IMR-90 (cell line): ENCODE measurements around the gene SNX7. TPM values are rescaled to one million over a fixed set of nuclear protein-coding genes. Genes with fewer than 3 reads are reported as not detected.

Experiments used
- ATAC-seq: fragments of 200-7000 bp; cut with Tn5 transposase; 2 replicates; pipeline ENCODE4 v1.9.1; 2020; ENCODE audit warnings: low read depth, mild to moderate bottlenecking, moderate library complexity
- BruUV-seq: library from RNA; stranded (reverse); fragments of 400-500 nt; replicated peaks from 2 replicates; lab custom pipeline; 2021; lab: Mats Ljungman, UMichigan
- CTCF ChIA-PET: fragments of 300-600 bp; formaldehyde crosslinking; extraction: SDS; loops from one replicate; lab custom pipeline; 2021; ENCODE audit warnings: antibody characterized with exemption; lab: Yijun Ruan, JAX
- POLR2A ChIA-PET: fragments of 300-600 bp; sonication (Branson Sonifier 250); formaldehyde crosslinking; loops from one replicate; lab custom pipeline; 2022; ENCODE audit warnings: antibody characterized with exemption; ENCODE audit not compliant: unreplicated experiment; lab: Charles Lee
- DNase-seq: peaks from one replicate; pipeline ENCODE4 v3.0.0; 2013
- H2AFZ ChIP-seq: replicated peaks from 2 replicates; pipeline ENCODE3; 2013; ENCODE audit warnings: low read length, mild to moderate bottlenecking; ENCODE audit not compliant: poor library complexity
- H2AK5ac ChIP-seq: 2 replicates; pipeline ENCODE4 v1.6.1; 2013; ENCODE audit warnings: low read depth, low read length, inconsistent platforms
- H2AK9ac ChIP-seq: replicated peaks from 2 replicates; pipeline ENCODE3; 2013; ENCODE audit warnings: mild to moderate bottlenecking, low read depth, low read length, moderate library complexity; ENCODE audit not compliant: poor library complexity
- H2BK120ac ChIP-seq: 2 replicates; pipeline ENCODE4 v1.6.1; 2013; ENCODE audit warnings: low read depth, low read length, inconsistent platforms
- H2BK15ac ChIP-seq: 3 replicates; pipeline ENCODE4 v1.6.1; 2013; ENCODE audit warnings: low read depth, low read length, inconsistent platforms
- H2BK20ac ChIP-seq: 2 replicates; pipeline ENCODE4 v1.6.1; 2013; ENCODE audit warnings: low read depth, mild to moderate bottlenecking, inconsistent platforms, low read length, moderate library complexity
- H2BK5ac ChIP-seq: 2 replicates; pipeline ENCODE4 v1.6.1; 2013; ENCODE audit warnings: mild to moderate bottlenecking, low read depth, low read length, inconsistent platforms; ENCODE audit not compliant: poor library complexity, severe bottlenecking
- H3K14ac ChIP-seq: replicated peaks from 2 replicates; pipeline ENCODE4 v1.6.1; 2013; ENCODE audit warnings: low read depth, low read length, inconsistent platforms
- H3K18ac ChIP-seq: 2 replicates; pipeline ENCODE4 v1.6.1; 2013; ENCODE audit warnings: low read depth, low read length, control low read depth
- H3K23ac ChIP-seq: 2 replicates; pipeline ENCODE4 v1.6.1; 2013; ENCODE audit warnings: low read depth, low read length, inconsistent platforms
- H3K27ac ChIP-seq: 2 replicates; pipeline ENCODE4 v1.5.1; 2013; ENCODE audit warnings: mild to moderate bottlenecking, control low read depth, low read length; ENCODE audit not compliant: insufficient read depth
- H3K27me3 ChIP-seq: 2 replicates; pipeline ENCODE4 v1.6.1; 2013; ENCODE audit warnings: low read length; ENCODE audit not compliant: control insufficient read depth, insufficient read depth
- H3K36me3 ChIP-seq: 2 replicates; pipeline ENCODE4 v1.6.1; 2013; ENCODE audit warnings: low read length, mixed read lengths; ENCODE audit not compliant: control insufficient read depth, insufficient read depth
- H3K4ac ChIP-seq: 2 replicates; pipeline ENCODE4 v1.6.1; 2013; ENCODE audit warnings: low read depth, low read length, inconsistent platforms
- H3K4me1 ChIP-seq: 2 replicates; pipeline ENCODE4 v1.6.1; 2013; ENCODE audit warnings: low read length, mixed read lengths; ENCODE audit not compliant: control insufficient read depth, insufficient read depth
- H3K4me2 ChIP-seq: 2 replicates; pipeline ENCODE4 v1.6.1; 2013; ENCODE audit warnings: low read depth, mild to moderate bottlenecking, control low read depth, low read length, moderate library complexity
- H3K4me3 ChIP-seq: 2 replicates; pipeline ENCODE4 v1.5.1; 2013; ENCODE audit warnings: low read depth, mild to moderate bottlenecking, control low read depth, low read length, moderate library complexity; ENCODE audit not compliant: insufficient read depth
- H3K56ac ChIP-seq: 2 replicates; pipeline ENCODE4 v1.6.1; 2013; ENCODE audit warnings: low read length, inconsistent platforms; ENCODE audit not compliant: insufficient read depth; ENCODE audit errors: extremely low read depth
- H3K79me1 ChIP-seq, 2 experiments: 2 replicates each; pipeline ENCODE4 v1.6.1; 2013; ENCODE audit warnings: low read length in 2 of 2, inconsistent platforms in 1 of 2, low read depth in 1 of 2
- H3K9ac ChIP-seq: 2 replicates; pipeline ENCODE4 v1.6.1; 2013; ENCODE audit warnings: low read depth, low read length, control low read depth
- H3K9me1 ChIP-seq: 2 replicates; pipeline ENCODE4 v1.6.1; 2013; ENCODE audit warnings: low read length, inconsistent platforms; ENCODE audit not compliant: insufficient read depth
- H3K9me3 ChIP-seq: 2 replicates; pipeline ENCODE4 v1.6.1; 2013; ENCODE audit warnings: low read length; ENCODE audit not compliant: control insufficient read depth, insufficient read depth
- H4K20me1 ChIP-seq: 2 replicates; pipeline ENCODE4 v1.6.1; 2013; ENCODE audit warnings: low read length, inconsistent platforms; ENCODE audit not compliant: insufficient read depth
- H4K5ac ChIP-seq: 2 replicates; pipeline ENCODE4 v1.6.1; 2013; ENCODE audit warnings: mild to moderate bottlenecking, low read depth, low read length, control low read depth
- H4K8ac ChIP-seq, 2 experiments: 2 replicates each; pipeline ENCODE4 v1.6.1; 2013; ENCODE audit warnings: low read depth in 2 of 2, low read length in 2 of 2, control low read depth in 1 of 2, inconsistent platforms in 1 of 2
- H4K91ac ChIP-seq: 2 replicates; pipeline ENCODE4 v1.6.1; 2013; ENCODE audit warnings: low read depth, low read length, inconsistent platforms; ENCODE audit not compliant: insufficient read depth
- CEBPB ChIP-seq: IDR thresholded peaks from 2 replicates; pipeline ENCODE4 v1.6.1; 2012; ENCODE audit warnings: low read depth, low read length, improper control_type of control experiment
- CHD1 ChIP-seq: IDR thresholded peaks from 2 replicates; pipeline ENCODE4 v1.6.1; 2012; ENCODE audit warnings: low read depth, low read length, improper control_type of control experiment
- MAFK ChIP-seq: IDR thresholded peaks from 2 replicates; pipeline ENCODE4 v1.6.1; 2012; ENCODE audit warnings: low read depth, low read length, improper control_type of control experiment
- MXI1 ChIP-seq: IDR thresholded peaks from 2 replicates; pipeline ENCODE4 v1.6.1; 2012; ENCODE audit warnings: low read depth, mild to moderate bottlenecking, low read length, moderate library complexity, borderline replicate concordance
- NFE2L2 ChIP-seq: fragments of 150-350 bp; IDR thresholded peaks from 2 replicates; pipeline ENCODE4 v1.6.1; 2016; ENCODE audit warnings: low read depth, mild to moderate bottlenecking, low read length
- POLR2A ChIP-seq: IDR thresholded peaks from 2 replicates; pipeline ENCODE4 v1.6.1; 2012; ENCODE audit warnings: mild to moderate bottlenecking, low read depth, low read length
- RAD21 ChIP-seq: IDR thresholded peaks from 2 replicates; pipeline ENCODE4 v1.6.1; 2012; ENCODE audit warnings: low read length, improper control_type of control experiment
- RCOR1 ChIP-seq: IDR thresholded peaks from 2 replicates; pipeline ENCODE4 v1.6.1; 2012; ENCODE audit warnings: mild to moderate bottlenecking, low read length, improper control_type of control experiment; ENCODE audit not compliant: insufficient replicate concordance
- RFX5 ChIP-seq: IDR thresholded peaks from 2 replicates; pipeline ENCODE4 v1.8.0; 2012; ENCODE audit warnings: low read depth, mild to moderate bottlenecking, low read length, moderate library complexity
- SMC3 ChIP-seq: fragments of 150-350 bp; IDR thresholded peaks from 2 replicates; pipeline ENCODE4 v1.6.1; 2016; ENCODE audit warnings: low read depth, mild to moderate bottlenecking, antibody characterized with exemption, low read length, moderate library complexity
- WGBS, 2 experiments: methylation state at CpG; one replicate each; pipeline versions ENCODE4 v1.1.5 to v1.1.7; 2013; ENCODE audit warnings: missing lambda C conversion rate in 2 of 2; ENCODE audit not compliant: insufficient read length in 1 of 2; ENCODE audit errors: extremely low coverage in 2 of 2; 5-methylcytosine and 5-hydroxymethylcytosine counted together
- dilution Hi-C: fragments of 300-500 bp; cut with HindIII; formaldehyde crosslinking; loops from one replicate; pipeline ENCODE4 v1.14.3; 2018; ENCODE audit warnings: low sequenced_read_pairs; ENCODE audit not compliant: unreplicated experiment
- in situ Hi-C: fragments of 300-500 bp; cut with MboI; formaldehyde crosslinking; loops from 3 replicates; pipeline ENCODE4 v1.14.3; 2019; ENCODE audit warnings: low sequenced_read_pairs, inconsistent platforms, mixed read lengths
- intact Hi-C: fragments of 100-400 bp; cut with micrococcal nuclease; formaldehyde crosslinking; loops from 2 replicates; pipeline ENCODE4 v1.10.0; 2022
- polyA plus RNA-seq, 3 experiments: library from polyadenylated mRNA; depleted of rRNA; stranded (reverse); fragments of >200 nt; gene quantifications; 2 replicates each; pipeline ENCODE4 v1.2.3, GENCODE V29; 2012; ENCODE audit warnings: low replicate concordance in 1 of 3
- total RNA-seq: library from RNA; depleted of rRNA; stranded (reverse); fragments of >200 nt; gene quantifications from 2 replicates; pipeline ENCODE4 v1.2.3, GENCODE V29; 2012
- TF ChIP-seq, protein P1 (sequence below): fragments of 150-350 bp; IDR thresholded peaks from 2 replicates; pipeline ENCODE4 v1.6.1; 2016; ENCODE audit warnings: low read depth, mild to moderate bottlenecking, low read length, moderate library complexity, borderline replicate concordance
- TF ChIP-seq, protein P2 (sequence below): conservative IDR thresholded peaks from 2 replicates; pipeline ENCODE4 v1.5.1; 2012; ENCODE audit warnings: mild to moderate bottlenecking, low read depth, low read length, improper control_type of control experiment
- TF ChIP-seq, protein P3 (sequence below): fragments of 150-350 bp; IDR thresholded peaks from 2 replicates; pipeline ENCODE4 v1.6.1; 2017; ENCODE audit warnings: mild to moderate bottlenecking, antibody characterized with exemption, low read length, low read depth

Gene SNX7
- total and polyA plus RNA-seq, 2 of the 4 experiments (the other 2 are of a cell fraction): 22.5 to 24.4 TPM

DNA sequence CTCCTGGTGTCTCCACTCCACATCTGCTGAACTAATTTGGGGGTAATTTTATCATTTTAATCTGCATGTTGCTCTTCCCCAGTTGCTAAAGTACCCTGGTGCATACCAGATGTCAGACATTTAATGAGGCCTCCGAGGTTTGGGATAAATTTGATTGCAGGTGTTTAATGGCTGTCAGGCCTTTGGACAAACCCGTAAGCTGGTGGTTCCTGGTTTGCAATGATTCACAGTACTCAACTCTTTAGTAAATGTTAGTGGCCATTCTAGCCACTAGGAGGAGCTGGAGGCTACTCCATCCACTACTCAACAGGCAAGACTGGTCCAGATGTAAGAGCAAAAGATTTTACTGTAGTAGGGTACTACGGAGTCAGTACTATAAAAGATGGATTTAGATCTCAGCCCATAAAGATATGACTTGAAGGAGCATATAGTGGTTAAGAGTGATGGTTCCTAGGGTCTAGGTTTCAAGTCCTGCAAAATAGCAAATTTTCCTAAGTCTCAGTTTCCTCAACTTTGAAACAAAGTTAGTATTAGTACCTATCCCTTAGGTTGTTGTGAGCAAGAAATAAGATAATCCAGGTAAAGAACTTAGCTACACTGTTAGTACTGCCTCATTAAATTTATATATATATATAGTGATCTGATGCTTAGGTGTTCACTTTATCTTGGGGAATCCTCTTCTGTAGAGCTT is 132.8 kb downstream of the SNX7 start (continued):
- no peak for TF ChIP-seq RFX5

DNA sequence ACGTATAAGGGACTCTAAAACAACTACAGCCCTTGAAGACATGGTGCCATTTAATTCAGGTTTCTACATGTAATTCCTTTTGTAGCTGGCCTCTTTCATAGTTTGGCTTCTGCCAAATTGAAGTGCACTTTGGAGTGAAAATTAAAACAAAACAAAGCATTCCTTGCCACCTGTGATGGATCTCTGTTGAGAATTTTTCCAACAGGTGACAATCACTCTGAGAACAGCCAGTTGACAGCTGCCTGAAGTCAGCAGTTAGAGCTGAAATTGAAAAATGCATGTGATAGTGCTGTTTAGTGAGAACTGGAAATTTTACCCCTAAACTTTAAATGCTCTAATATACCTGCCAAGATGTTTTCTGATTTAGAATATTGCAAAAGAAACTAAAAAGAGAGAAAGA is 134.5 kb downstream of the SNX7 start:
- in situ Hi-C loops (loop anchor here (10.0 kb wide), 2 partner anchors 689 to 909 kb away; no protein-coding TSS in a partner anchor), intact Hi-C loops (loop anchor here (10.0 kb wide), 1 partner anchor 209 kb away; the partner anchor contains the start of gene PLPPR5)
- TF ChIP-seq MXI1: no peak
- TF ChIP-seq, protein P1, sequence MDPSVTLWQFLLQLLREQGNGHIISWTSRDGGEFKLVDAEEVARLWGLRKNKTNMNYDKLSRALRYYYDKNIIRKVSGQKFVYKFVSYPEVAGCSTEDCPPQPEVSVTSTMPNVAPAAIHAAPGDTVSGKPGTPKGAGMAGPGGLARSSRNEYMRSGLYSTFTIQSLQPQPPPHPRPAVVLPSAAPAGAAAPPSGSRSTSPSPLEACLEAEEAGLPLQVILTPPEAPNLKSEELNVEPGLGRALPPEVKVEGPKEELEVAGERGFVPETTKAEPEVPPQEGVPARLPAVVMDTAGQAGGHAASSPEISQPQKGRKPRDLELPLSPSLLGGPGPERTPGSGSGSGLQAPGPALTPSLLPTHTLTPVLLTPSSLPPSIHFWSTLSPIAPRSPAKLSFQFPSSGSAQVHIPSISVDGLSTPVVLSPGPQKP: no peak
- no peak for TF ChIP-seq CEBPB
- TF ChIP-seq RAD21: no peak
- TF ChIP-seq RCOR1: no peak
- TF ChIP-seq POLR2A: no peak
- TF ChIP-seq MAFK: no peak
- TF ChIP-seq, protein P2, sequence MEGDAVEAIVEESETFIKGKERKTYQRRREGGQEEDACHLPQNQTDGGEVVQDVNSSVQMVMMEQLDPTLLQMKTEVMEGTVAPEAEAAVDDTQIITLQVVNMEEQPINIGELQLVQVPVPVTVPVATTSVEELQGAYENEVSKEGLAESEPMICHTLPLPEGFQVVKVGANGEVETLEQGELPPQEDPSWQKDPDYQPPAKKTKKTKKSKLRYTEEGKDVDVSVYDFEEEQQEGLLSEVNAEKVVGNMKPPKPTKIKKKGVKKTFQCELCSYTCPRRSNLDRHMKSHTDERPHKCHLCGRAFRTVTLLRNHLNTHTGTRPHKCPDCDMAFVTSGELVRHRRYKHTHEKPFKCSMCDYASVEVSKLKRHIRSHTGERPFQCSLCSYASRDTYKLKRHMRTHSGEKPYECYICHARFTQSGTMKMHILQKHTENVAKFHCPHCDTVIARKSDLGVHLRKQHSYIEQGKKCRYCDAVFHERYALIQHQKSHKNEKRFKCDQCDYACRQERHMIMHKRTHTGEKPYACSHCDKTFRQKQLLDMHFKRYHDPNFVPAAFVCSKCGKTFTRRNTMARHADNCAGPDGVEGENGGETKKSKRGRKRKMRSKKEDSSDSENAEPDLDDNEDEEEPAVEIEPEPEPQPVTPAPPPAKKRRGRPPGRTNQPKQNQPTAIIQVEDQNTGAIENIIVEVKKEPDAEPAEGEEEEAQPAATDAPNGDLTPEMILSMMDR: no peak
- no peak for TF ChIP-seq CHD1
- TF ChIP-seq RFX5: no peak
- no peak for TF ChIP-seq NFE2L2
- TF ChIP-seq SMC3: no peak
- TF ChIP-seq, protein P3, sequence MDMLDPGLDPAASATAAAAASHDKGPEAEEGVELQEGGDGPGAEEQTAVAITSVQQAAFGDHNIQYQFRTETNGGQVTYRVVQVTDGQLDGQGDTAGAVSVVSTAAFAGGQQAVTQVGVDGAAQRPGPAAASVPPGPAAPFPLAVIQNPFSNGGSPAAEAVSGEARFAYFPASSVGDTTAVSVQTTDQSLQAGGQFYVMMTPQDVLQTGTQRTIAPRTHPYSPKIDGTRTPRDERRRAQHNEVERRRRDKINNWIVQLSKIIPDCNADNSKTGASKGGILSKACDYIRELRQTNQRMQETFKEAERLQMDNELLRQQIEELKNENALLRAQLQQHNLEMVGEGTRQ: no peak

More for the DNA sequence above, 134.5 kb downstream of the SNX7 start:
- ChIA-PET POLR2A (no interaction called here), CTCF (no interaction called here)
- peaks cover 5% of the 10 kb centered on the region for H3K27me3 ChIP-seq
- no peaks in the 10 kb centered on the region for H3K9me3 ChIP-seq
- dilution Hi-C loops: no loop called here
- H4K5ac ChIP-seq: no peak overlapping the region
- H2BK15ac ChIP-seq: no peak overlapping the region
- H3K4me3 ChIP-seq: no peak overlapping the region
- no peak overlapping the region for H2BK5ac ChIP-seq
- H4K8ac ChIP-seq: no peak overlapping the region
- no peaks in the 10 kb centered on the region for H3K4me1 ChIP-seq
- no TSS peak for BruUV-seq
- no peaks in the 10 kb centered on the region for H3K9me1 ChIP-seq
- H2AK9ac ChIP-seq: no peak overlapping the region
- H3K4ac ChIP-seq: no peak overlapping the region
- no peak overlapping the region for H3K18ac ChIP-seq
- no peak overlapping the region for H3K9ac ChIP-seq
- H2BK120ac ChIP-seq: no peak overlapping the region
- no peak overlapping the region for H2AK5ac ChIP-seq
- H3K27ac ChIP-seq: no peak overlapping the region
- no peaks in the 10 kb centered on the region for H4K20me1 ChIP-seq
- no peak overlapping the region for H2AFZ ChIP-seq
- H3K14ac ChIP-seq: no peak overlapping the region
- no peak for ATAC-seq
- no peak overlapping the region for H2BK20ac ChIP-seq
- no peaks in the 10 kb centered on the region for H3K36me3 ChIP-seq
- H3K4me2 ChIP-seq: no peak overlapping the region
- no peak overlapping the region for H3K23ac ChIP-seq
- no CpG with 5 or more reads among the region's 1 CpG for WGBS, 2 experiments
- DNase-seq: no peak
- no peaks in the 10 kb centered on the region for H3K79me1 ChIP-seq
- no peak overlapping the region for H4K91ac ChIP-seq
- no peak overlapping the region for H3K56ac ChIP-seq
